Activated gamma-delta T cell (primary cell): Measurements from ENCODE around the gene RPS6KA2.

ENCODE experiments used
- DNase-seq: peaks from one replicate; lab custom pipeline; 2025; lab: John Stamatoyannopoulos, UW

Gene RPS6KA2

GRCh38 chr6:166485651-166486535 is 141.2 kb downstream of the RPS6KA2 start:
- no peak for DNase-seq

GRCh38 chr6:166484863-166485262 is 142.2 kb downstream of the RPS6KA2 start:
- DNase-seq: no peak

- no peak for DNase-seq
Measured at GRCh38 chr6:166483573-166484250, 143.3 kb downstream of the RPS6KA2 start.

- no peak for DNase-seq
Measured at GRCh38 chr6:166483026-166483425, 144.0 kb downstream of the RPS6KA2 start.

GRCh38 chr6:166478782-166479592 is 148.1 kb downstream of the RPS6KA2 start:
- DNase-seq: no peak

- no peak for DNase-seq
Measured at GRCh38 chr6:166477647-166478365, 149.2 kb downstream of the RPS6KA2 start.

GRCh38 chr6:166476634-166477215 is 150.3 kb downstream of the RPS6KA2 start:
- DNase-seq: no peak

- no peak for DNase-seq
Measured at GRCh38 chr6:166476061-166476591, 150.9 kb downstream of the RPS6KA2 start.

GRCh38 chr6:166474721-166475565 is 152.1 kb downstream of the RPS6KA2 start:
- DNase-seq: no peak

GRCh38 chr6:166473886-166474571 is 153.0 kb downstream of the RPS6KA2 start:
- no peak for DNase-seq

GRCh38 chr6:166472636-166473035 is 154.4 kb downstream of the RPS6KA2 start:
- no peak for DNase-seq

- no peak for DNase-seq
Measured at GRCh38 chr6:166471797-166472260, 155.2 kb downstream of the RPS6KA2 start.

- DNase-seq: no peak
Measured at GRCh38 chr6:166470863-166471410, 156.1 kb downstream of the RPS6KA2 start.

- DNase-seq: no peak
Measured at GRCh38 chr6:166470029-166470862, 156.8 kb downstream of the RPS6KA2 start.

GRCh38 chr6:166469426-166469961 is 157.6 kb downstream of the RPS6KA2 start:
- DNase-seq: no peak

- no peak for DNase-seq
Measured at GRCh38 chr6:166467436-166468000, 159.5 kb downstream of the RPS6KA2 start.
